Heart left ventricle (tissue), 13 donors: ENCODE results near the gene NTF3.

ENCODE experiments used
- POLR2A ChIP-seq, 2 donors: fragments of 450-650 bp; IDR thresholded peaks; one replicate each; pipeline ENCODE4 v1.6.1; 2017; ENCODE audit warnings: antibody characterized with exemption in 2 of 2, mild to moderate bottlenecking in 2 of 2, moderate library complexity in 2 of 2
- TF ChIP-seq, protein P1 (sequence below), 12 donors: fragments of 200-600 bp; sonication (generic) in 4 of 12; IDR thresholded peaks; one replicate each; pipeline versions ENCODE4 v1.5.0 to v1.8.0; 2018 to 2022; ENCODE audit warnings: antibody characterized with exemption in 12 of 12, mild to moderate bottlenecking in 5 of 12
- donor health status: ischemic (EF 13 %, LVEDD 7.1; RV severe dilation, severe dysfunction).
- donor health status: DM: no; HTN: yes; CAD: no.
- donor health status: DM: no; HTN: no; CAD: no.
- donor health status: ischemic (EF 25% LVEDD 6.9; RV normal size, moderate dysfunction).
- donor health status: ischemic (EF 25% LVEDD 5.7; RV mildly dilated, moderate dysfunction).
- donor health status: ischemic (EF 35%, LVEDD 5.7; RV mildly dilated, moderate dysfunction).
- donor health status: nonischemic (EF 11% LVEDD 7.7; RV severe dilation, severe dysfunction).
- donor health status: DM: yes; HTN: yes; CAD: no.
- donor health status: PGD.
- donor health status: ischemic (EF 29% LVEDD 5.4; RV normal size, mild dysfunction).
- donor health status: nonischemic (EF 23%, LVEDD 6.1; RV moderate dilation, normal function).

DNA sequence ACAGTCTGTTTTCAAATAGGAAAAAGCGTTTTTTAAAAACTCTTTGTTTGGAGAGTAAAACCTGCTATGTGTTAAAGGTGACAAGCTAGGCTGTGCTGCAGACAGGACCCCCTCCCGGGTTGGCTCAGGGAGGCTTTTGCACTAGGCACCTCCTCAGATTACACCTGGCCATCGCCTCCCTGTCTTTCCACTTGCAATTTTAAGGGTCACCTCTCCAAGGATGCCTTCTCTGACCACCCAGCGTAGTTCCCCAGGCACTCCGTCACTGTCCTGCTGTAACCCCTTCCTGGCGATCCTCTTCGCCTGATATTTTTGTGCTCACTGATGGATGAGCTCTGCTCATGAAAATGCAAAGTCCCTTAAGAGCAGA, 80.7 kb downstream of the NTF3 start:
- TF ChIP-seq, protein P1, sequence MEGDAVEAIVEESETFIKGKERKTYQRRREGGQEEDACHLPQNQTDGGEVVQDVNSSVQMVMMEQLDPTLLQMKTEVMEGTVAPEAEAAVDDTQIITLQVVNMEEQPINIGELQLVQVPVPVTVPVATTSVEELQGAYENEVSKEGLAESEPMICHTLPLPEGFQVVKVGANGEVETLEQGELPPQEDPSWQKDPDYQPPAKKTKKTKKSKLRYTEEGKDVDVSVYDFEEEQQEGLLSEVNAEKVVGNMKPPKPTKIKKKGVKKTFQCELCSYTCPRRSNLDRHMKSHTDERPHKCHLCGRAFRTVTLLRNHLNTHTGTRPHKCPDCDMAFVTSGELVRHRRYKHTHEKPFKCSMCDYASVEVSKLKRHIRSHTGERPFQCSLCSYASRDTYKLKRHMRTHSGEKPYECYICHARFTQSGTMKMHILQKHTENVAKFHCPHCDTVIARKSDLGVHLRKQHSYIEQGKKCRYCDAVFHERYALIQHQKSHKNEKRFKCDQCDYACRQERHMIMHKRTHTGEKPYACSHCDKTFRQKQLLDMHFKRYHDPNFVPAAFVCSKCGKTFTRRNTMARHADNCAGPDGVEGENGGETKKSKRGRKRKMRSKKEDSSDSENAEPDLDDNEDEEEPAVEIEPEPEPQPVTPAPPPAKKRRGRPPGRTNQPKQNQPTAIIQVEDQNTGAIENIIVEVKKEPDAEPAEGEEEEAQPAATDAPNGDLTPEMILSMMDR (IDR thresholded peaks at IDR 0.05), result no peak
- TF ChIP-seq POLR2A (IDR thresholded peaks at IDR 0.05), result no peak
